HTERT RPE-1 (cell line): Measurements from ENCODE around the gene ST6GALNAC3.

Experiments used
- in situ Hi-C: fragments of 300-500 bp; cut with MboI; formaldehyde crosslinking; loops from 4 replicates; pipeline ENCODE4 v1.14.3; 2020; ENCODE audit warnings: low sequenced_read_pairs

ST6GALNAC3 gene

GRCh38 chr1:76186554-76187170 lies 112.1 kb downstream of the ST6GALNAC3 start:
- in situ Hi-C loops, result no loop called here

DNA sequence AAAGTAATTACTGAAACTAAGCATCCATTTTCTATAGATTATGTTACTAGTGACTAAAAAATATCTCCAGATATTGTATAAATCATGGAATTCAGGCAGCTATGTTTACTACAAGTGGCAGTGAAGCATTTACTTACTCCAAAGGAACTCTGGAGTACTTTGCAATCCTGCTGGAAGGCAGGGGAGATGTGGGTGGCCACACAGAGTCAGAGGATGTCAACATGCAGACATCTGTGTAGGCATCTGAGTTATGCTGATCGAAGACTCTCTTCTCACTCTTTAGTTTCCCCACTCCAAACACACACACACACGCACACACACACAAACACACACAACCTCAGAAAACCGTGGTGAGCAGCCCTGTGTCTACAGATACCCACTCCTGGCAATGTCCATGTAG lies 112.9 kb downstream of the ST6GALNAC3 start:
- in situ Hi-C loops, result no loop called here

GRCh38 chr1:76189310-76189709 lies 114.8 kb downstream of the ST6GALNAC3 start:
- in situ Hi-C loops, result no loop called here

DNA sequence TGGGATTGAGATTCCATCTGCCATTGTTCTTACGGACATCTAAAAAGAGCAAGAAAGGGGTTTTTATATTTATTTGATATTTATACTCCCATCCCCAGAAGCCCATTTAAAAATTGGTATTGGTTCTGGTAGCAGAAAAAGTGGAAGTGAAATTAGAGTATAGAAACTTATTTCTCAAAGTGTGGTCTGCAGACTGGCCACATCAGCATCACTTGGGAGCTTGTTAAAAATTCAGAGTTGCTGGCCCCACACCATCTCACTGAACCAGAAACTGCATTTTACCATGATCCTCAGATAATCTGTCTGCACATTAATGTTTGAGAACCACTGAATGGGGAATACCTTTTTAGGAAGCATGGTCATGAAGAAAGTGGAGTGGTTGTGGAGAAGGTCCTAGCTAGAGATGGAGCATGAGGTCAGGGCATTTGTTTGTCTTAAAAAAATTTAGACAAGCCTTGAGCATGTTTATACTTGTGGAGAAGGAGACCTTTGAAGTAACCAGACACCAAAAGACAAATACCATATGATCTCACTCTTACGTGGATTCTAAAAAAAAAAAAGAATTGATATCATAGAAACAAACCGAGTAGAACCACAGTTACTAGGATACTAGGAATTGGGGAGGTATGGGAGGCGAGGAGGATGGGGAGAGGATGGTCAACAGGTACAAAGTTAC lies 116.3 kb downstream of the ST6GALNAC3 start:
- in situ Hi-C loops, result no loop called here

DNA sequence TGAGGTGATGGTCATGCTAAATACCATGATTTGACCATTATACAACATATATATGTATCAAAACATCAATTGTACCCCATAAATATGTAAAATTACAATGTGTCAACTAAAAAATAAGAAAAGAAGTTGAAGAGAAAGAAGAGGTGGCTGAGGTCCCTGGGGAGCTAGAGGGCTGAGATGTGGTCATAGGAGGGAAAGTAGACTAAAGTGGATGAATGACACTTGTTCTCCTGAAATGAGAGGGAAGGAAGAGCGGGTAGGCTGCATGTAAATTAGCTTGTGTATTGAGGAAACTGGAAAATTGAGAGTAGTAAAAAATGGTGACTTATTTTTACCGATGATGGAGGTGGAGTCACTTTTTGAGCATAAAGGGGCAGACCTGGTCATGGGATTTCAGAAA lies 117.0 kb downstream of the ST6GALNAC3 start:
- in situ Hi-C loops, result no loop called here

DNA sequence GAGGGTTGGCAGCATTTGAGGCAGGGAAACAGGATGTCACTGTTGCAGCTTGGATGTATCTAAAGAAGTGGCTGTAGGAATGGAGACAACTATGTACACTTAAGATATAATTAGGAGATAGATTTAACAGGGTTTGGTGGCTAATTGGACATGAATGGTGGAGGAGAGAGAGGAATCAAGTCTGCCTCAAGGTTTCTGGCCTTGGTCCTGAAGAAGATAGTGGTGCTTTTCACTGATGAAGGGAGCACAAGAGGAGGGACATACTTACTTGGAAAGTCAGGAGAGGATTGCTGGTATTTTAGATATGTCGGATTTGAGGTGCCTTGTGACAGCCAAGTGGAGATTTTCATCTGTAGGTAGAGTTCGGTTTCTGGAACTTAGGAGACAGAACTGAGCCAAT lies 123.9 kb downstream of the ST6GALNAC3 start:
- in situ Hi-C loops, result no loop called here

DNA sequence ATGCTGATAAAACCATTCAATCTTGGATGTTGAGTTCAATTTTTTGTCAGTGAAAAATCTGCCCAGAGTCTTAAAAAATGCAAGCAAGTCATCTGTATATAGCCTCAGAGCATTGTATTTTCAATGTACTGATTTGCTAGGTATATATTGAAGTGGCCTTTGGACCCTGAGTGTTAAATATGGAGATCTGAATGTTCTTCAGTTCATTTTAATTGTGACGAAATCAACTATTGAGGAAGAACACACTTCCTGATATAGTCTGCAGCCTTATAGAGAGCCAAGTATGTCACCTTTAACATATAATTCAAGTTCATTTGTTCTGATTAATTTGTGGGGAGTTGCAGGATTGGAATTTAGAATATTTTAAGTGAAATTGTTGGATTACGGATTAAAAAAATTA lies 128.1 kb downstream of the ST6GALNAC3 start:
- in situ Hi-C loops, result no loop called here

GRCh38 chr1:76203127-76203526 lies 128.6 kb downstream of the ST6GALNAC3 start:
- in situ Hi-C loops, result no loop called here

DNA sequence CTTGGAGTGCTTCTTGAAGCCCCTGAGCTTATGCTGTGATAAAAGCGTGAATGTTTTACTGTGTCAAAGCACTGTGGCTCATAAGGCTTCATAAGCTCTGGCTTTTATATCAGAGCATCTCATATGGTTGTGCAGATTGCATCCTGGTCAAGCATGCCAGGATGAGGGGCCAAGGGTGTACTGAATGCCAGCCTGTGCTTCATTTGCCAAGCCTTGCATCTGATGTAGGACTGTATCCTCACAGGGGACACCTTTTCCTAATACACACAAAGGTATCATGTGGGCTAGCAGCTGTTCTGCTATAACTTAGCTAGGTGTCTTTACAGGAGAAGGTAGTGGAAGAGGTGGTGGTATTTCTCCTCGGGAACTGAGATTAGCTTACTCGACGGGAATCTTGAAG lies 134.7 kb downstream of the ST6GALNAC3 start:
- in situ Hi-C loops, result no loop called here

DNA sequence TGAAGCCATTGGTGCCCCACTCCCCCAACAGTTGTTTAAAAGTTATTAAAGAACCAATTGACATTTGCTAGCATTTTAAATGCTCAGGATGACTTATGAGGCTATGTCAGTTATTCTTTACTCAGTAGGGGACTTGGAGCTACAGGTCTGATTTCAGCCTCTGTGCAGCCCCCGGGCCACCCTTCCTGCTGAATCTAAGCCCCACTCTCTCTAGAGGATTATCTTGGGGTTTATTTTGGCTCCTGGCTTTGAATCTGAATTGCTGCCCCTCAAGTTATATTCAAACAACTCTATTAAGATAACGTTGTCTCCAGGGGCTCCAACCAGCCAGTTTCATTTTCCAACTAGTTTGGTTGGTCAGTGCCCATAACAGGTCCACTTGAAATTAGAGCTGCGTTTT lies 135.1 kb downstream of the ST6GALNAC3 start:
- in situ Hi-C loops, result no loop called here

- in situ Hi-C loops, result no loop called here
Observed at GRCh38 chr1:76210160-76210559, 135.6 kb downstream of the ST6GALNAC3 start.

DNA sequence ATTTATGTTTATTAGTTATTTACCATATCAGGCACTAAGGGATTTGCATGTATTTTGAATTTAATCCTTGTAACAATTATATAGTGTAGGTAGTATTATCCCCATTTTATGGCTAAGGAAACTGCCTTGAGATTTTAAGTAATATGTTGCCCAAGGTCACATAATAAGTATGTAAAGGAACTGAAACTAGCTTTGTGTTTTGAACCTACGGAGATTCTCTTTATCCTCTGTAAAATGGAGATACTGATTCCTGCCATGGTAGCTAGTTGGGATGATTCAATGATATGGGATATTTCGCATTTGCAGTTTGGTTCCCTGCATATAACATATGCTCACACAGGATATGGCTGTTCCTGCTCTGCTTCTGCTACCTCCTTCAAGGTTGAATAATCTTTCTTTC lies 144.3 kb downstream of the ST6GALNAC3 start:
- in situ Hi-C loops, result no loop called here

- in situ Hi-C loops, result no loop called here
Observed at GRCh38 chr1:76219366-76219818, 144.8 kb downstream of the ST6GALNAC3 start.

GRCh38 chr1:76224752-76225151 lies 150.2 kb downstream of the ST6GALNAC3 start:
- in situ Hi-C loops, result no loop called here

DNA sequence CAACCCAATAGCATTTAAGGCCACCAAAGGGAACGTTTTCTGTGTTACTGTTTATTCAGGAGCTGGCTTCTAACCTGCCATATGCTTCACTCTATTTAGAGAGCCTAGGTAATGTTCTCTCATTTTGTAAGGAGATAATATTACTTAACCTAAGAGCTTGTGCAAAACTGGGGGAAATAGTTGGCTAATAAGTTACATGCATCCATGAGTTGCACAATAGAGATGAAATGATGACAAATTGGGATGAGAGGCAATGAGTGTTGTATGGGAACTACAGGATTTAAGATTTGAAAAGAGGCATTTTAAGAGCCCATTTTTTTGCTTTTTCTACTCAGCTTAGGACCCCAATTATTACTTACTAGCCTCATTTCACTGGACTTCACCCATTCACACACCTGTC lies 151.0 kb downstream of the ST6GALNAC3 start:
- in situ Hi-C loops, result no loop called here

DNA sequence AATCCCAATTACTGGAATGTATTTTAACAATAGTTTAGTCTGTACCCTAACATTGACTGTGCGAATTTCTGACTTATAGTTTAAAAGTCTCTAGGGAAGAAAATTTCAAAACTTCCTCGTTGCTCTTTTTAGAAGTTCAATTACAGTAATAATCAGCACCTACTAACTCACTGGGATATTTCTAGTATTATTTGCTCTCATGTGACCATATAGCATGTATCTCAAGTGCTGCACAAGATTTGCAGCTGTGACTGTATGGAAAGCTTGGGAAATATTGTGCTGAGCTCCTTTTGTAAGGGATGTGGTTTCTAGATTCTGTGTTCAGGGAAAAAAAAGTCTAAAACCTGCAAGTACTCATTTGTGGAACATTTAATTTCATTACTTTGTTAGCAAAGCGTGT lies 153.1 kb downstream of the ST6GALNAC3 start:
- in situ Hi-C loops, result no loop called here

DNA sequence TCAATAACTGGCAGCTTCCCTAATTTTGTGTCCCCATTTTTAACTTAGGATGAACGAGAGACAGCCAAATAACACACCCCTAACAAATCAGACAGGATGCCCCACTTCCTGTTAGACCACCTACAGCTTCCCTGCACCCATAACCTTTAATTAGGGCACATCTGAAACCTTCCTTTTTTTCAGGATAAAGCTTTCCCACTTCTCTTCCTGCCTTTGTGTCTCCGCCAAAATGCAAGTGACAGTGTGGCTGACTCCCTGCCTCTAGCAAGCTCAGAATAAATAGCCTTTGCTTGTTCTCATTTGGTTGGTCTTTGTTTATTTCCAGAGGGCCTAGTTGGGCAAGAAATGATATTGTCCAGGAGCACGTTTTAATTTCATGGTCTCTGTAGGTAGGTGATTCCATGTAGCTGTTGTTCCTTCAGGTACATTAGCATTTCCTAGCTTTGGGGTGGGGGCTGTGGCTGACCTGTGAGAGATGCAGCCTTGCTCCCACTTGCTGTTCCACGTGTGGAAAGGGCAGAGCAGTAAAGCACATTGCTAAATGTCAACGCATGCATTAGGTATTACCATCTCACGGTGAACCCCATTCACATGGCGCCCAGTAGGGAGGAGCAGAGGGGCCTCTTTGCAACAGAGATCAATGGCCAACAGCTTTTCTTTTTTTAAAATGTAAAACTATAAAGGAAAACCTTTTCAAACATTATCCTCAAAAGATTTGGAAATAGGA lies 154.9 kb downstream of the ST6GALNAC3 start:
- in situ Hi-C loops, result no loop called here

GRCh38 chr1:76230842-76231281 lies 156.3 kb downstream of the ST6GALNAC3 start:
- in situ Hi-C loops, result no loop called here

- in situ Hi-C loops, result no loop called here
Observed at GRCh38 chr1:76231320-76231719, 156.8 kb downstream of the ST6GALNAC3 start.

GRCh38 chr1:76232666-76233065 lies 158.1 kb downstream of the ST6GALNAC3 start:
- in situ Hi-C loops, result no loop called here

DNA sequence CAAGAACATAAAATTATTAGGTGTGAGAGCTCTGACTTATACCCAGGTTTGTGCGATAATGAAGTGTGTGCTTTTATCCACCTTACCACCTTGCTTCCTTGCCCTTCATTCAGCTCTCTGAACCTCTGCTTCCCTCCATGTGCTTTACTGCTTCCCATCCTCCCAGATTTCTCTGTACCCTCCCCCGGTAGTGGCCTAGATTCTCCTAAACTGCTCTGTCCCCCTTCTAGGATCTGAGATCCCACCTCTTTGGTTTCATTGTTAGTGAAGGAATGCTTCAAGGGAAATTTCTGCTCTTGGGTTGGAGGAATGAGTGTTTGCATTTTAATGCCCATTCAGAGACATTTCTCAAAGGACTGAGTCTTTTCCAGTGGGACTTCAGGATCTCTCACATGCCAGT lies 159.5 kb downstream of the ST6GALNAC3 start:
- in situ Hi-C loops, result no loop called here

DNA sequence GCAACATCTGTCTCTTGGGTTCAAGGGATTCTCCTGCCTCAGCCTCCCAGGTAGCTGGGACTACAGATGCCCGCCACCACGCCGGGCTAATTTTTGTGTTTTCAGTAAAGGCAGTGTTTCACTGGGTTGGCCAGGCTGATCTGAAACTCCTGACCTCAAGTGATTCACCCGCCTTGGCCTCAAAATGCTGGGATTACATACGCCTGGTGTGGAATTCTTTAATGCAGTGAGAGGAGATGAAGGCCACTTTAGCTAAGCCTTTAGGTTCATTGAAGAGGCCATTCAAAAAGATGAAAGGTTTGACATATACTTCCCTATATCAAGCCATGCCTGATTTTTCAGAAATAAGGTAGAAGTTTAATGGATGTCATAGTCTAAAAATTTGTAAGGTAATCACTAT lies 162.7 kb downstream of the ST6GALNAC3 start:
- in situ Hi-C loops, result no loop called here
